HEK293 (cell line): ENCODE measurements around the gene BACH2.

Source experiments
- CTCF ChIP-seq: fragments of 450-650 bp; formaldehyde crosslinking; IDR thresholded peaks from 2 replicates; pipeline ENCODE4 v1.5.1; 2016; ENCODE audit warnings: missing biosample characterization, missing genetic modification characterization
- HIC1 ChIP-seq: fragments of 450-650 bp; formaldehyde crosslinking; IDR thresholded peaks from 2 replicates; pipeline ENCODE4 v1.5.1; 2016; ENCODE audit warnings: missing biosample characterization, missing genetic modification characterization
- KLF10 ChIP-seq: fragments of 450-650 bp; IDR thresholded peaks from 2 replicates; pipeline ENCODE4 v1.5.1; 2018; ENCODE audit warnings: missing biosample characterization, mild to moderate bottlenecking, missing genetic modification characterization
- REST ChIP-seq: fragments of 450-650 bp; formaldehyde crosslinking; IDR thresholded peaks from 2 replicates; pipeline ENCODE4 v1.5.1; 2016; ENCODE audit warnings: missing biosample characterization, missing genetic modification characterization
- ZNF292 ChIP-seq: fragments of 450-650 bp; formaldehyde crosslinking; IDR thresholded peaks from 2 replicates; pipeline ENCODE4 v1.5.1; 2016; ENCODE audit warnings: low read depth, missing biosample characterization, missing genetic modification characterization, borderline replicate concordance
- ZNF324 ChIP-seq: fragments of 450-650 bp; formaldehyde crosslinking; IDR thresholded peaks from 2 replicates; pipeline ENCODE4 v1.5.1; 2016; ENCODE audit warnings: missing biosample characterization, missing genetic modification characterization
- ZNF837 ChIP-seq: fragments of 450-650 bp; formaldehyde crosslinking; IDR thresholded peaks from 2 replicates; pipeline ENCODE4 v1.5.1; 2016; ENCODE audit warnings: missing biosample characterization, missing genetic modification characterization
- ZSCAN5A ChIP-seq: fragments of 450-650 bp; formaldehyde crosslinking; IDR thresholded peaks from 2 replicates; pipeline ENCODE4 v1.5.1; 2016; ENCODE audit warnings: missing biosample characterization, missing genetic modification characterization

GRCh38 chr6:89993411-89993810 is 303.2 kb downstream of the BACH2 start:
- TF ChIP-seq CTCF (tag by site-specific recombination), result no peak
- TF ChIP-seq HIC1, result no peak
- no peak for TF ChIP-seq ZNF292 (tag by site-specific recombination)
- no peak for TF ChIP-seq REST (tag by site-specific recombination)
- no peak for TF ChIP-seq ZSCAN5A (tag by site-specific recombination)
- TF ChIP-seq KLF10 (tag by site-specific recombination), result no peak
- TF ChIP-seq ZNF324 (tag by site-specific recombination), result no peak
- TF ChIP-seq ZNF837, result no peak
